ENCODE measurements around the gene ANXA9. TPM values are rescaled to one million over a fixed set of nuclear protein-coding genes. Genes with fewer than 3 reads are reported as not detected.
A peak's percentile ranks its signal among the peaks of the same experiment; 100 is the strongest.

ANXA9 gene
- total RNA-seq, 2 experiments from 2014 or later, result 0.65 to 1.1 TPM

GRCh38 chr1:151009206-151009587 lies 27.1 kb downstream of the ANXA9 start:
- no peaks in the 10 kb centered on the region for H3K9me2 ChIP-seq (ENCODE audit: insufficient read depth, low read length)
- H3K9me3 ChIP-seq (ENCODE audit: low read length), result no peaks in the 10 kb centered on the region
- no peak for DNase-seq (ENCODE audit: low spot score)
- peak overlapping the region; percentile 90 for H3K4me2 ChIP-seq (ENCODE audit: low read length)
- no peak overlapping the region for H3K27ac ChIP-seq (ENCODE audit: low read depth, low read length, poor library complexity, severe bottlenecking)
- BruUV-seq (replicated peaks), result TSS peak; percentile 60
- intact Hi-C loops (cut with micrococcal nuclease; ENCODE audit: unreplicated experiment), result loop anchor here (5.0 kb wide), 1 partner anchor 48 kb away; the partner anchor contains the start of gene CDC42SE1
- no peaks in the 10 kb centered on the region for H3K36me3 ChIP-seq (ENCODE audit: insufficient read depth, low read length)
- peaks cover 17% of the 10 kb centered on the region; the same call in 1 of the 2 replicates for H3K79me2 ChIP-seq (ENCODE audit: insufficient read depth, low read depth, low read length)
- POLR2A ChIA-PET, result interaction anchor here (0.5 kb wide), 1 partner anchor 50 kb away, joined by 3 read pairs; the partner anchor contains the start of gene CDC42SE1
- CTCF ChIA-PET (ENCODE audit: unreplicated experiment), result no interaction called here
- H3K4me3 ChIP-seq (ENCODE audit: low read depth, low read length, poor library complexity, severe bottlenecking), result peak overlapping the region; percentile 83
- H3K4me1 ChIP-seq (ENCODE audit: insufficient read depth, low read length, poor library complexity, severe bottlenecking), result peaks cover 46% of the 10 kb centered on the region
- TF ChIP-seq EZH2phosphoT487 (IDR thresholded peaks at IDR 0.05; ENCODE audit: borderline replicate concordance, low read depth, low read length), result no peak
- TF ChIP-seq CTCF (conservative IDR thresholded peaks at IDR 0.05; ENCODE audit: low read length), result no peak
- H4K20me1 ChIP-seq (ENCODE audit: insufficient read depth, low read length), result no peaks in the 10 kb centered on the region
- H2AFZ ChIP-seq (ENCODE audit: low read length), result peak overlapping the region; percentile 85; the same call in 1 of the 2 replicates

GRCh38 chr1:151009674-151010345 lies 27.7 kb downstream of the ANXA9 start:
- no peaks in the 10 kb centered on the region for H3K9me2 ChIP-seq (ENCODE audit: insufficient read depth, low read length)
- POLR2A ChIA-PET, result interaction anchor here (0.5 kb wide), 1 partner anchor 50 kb away, joined by 3 read pairs; the partner anchor contains the start of gene CDC42SE1
- H3K4me2 ChIP-seq (ENCODE audit: low read length), result peak overlapping the region; percentile 90
- DNase-seq (ENCODE audit: low spot score), result no peak
- H4K20me1 ChIP-seq (ENCODE audit: insufficient read depth, low read length), result no peaks in the 10 kb centered on the region
- peak overlapping the region; percentile 83 for H3K4me3 ChIP-seq (ENCODE audit: low read depth, low read length, poor library complexity, severe bottlenecking)
- no peaks in the 10 kb centered on the region for H3K9me3 ChIP-seq (ENCODE audit: low read length)
- H3K27ac ChIP-seq (ENCODE audit: low read depth, low read length, poor library complexity, severe bottlenecking), result no peak overlapping the region
- H3K36me3 ChIP-seq (ENCODE audit: insufficient read depth, low read length), result no peaks in the 10 kb centered on the region
- CTCF ChIA-PET (ENCODE audit: unreplicated experiment), result no interaction called here
- TF ChIP-seq EZH2phosphoT487 (IDR thresholded peaks at IDR 0.05; ENCODE audit: borderline replicate concordance, low read depth, low read length), result no peak
- TF ChIP-seq CTCF (conservative IDR thresholded peaks at IDR 0.05; ENCODE audit: low read length), result no peak
- no TSS peak for BruUV-seq (replicated peaks)
- H3K79me2 ChIP-seq (ENCODE audit: insufficient read depth, low read depth, low read length), result peaks cover 17% of the 10 kb centered on the region; the same call in 1 of the 2 replicates
- intact Hi-C loops (cut with micrococcal nuclease; ENCODE audit: unreplicated experiment), result loop anchor here (5.0 kb wide), 1 partner anchor 47 kb away; the partner anchor contains the start of gene CDC42SE1
- peaks cover 41% of the 10 kb centered on the region for H3K4me1 ChIP-seq (ENCODE audit: insufficient read depth, low read length, poor library complexity, severe bottlenecking)
- no peak overlapping the region for H2AFZ ChIP-seq (ENCODE audit: low read length)

- Histone ChIP-seq H3K36me3 (ENCODE audit: insufficient read depth, low read length) (no peaks in the 10 kb centered on the region), H3K4me3 (ENCODE audit: low read depth, low read length, poor library complexity, severe bottlenecking) (no peak overlapping the region), H3K79me2 (ENCODE audit: insufficient read depth, low read depth, low read length) (peaks cover 17% of the 10 kb centered on the region; the same call in 1 of the 2 replicates), H2AFZ (ENCODE audit: low read length) (no peak overlapping the region), H3K4me1 (ENCODE audit: insufficient read depth, low read length, poor library complexity, severe bottlenecking) (peaks cover 36% of the 10 kb centered on the region), H3K4me2 (ENCODE audit: low read length) (no peak overlapping the region), H3K9me2 (ENCODE audit: insufficient read depth, low read length) (no peaks in the 10 kb centered on the region), H3K9me3 (ENCODE audit: low read length) (no peaks in the 10 kb centered on the region), H3K27ac (ENCODE audit: low read depth, low read length, poor library complexity, severe bottlenecking) (no peak overlapping the region), H4K20me1 (ENCODE audit: insufficient read depth, low read length) (no peaks in the 10 kb centered on the region)
- TF ChIP-seq EZH2phosphoT487 (IDR thresholded peaks at IDR 0.05; ENCODE audit: borderline replicate concordance, low read depth, low read length), result no peak
- no peak for TF ChIP-seq CTCF (conservative IDR thresholded peaks at IDR 0.05; ENCODE audit: low read length)
- no peak for DNase-seq (ENCODE audit: low spot score)
- intact Hi-C loops (cut with micrococcal nuclease; ENCODE audit: unreplicated experiment), result no loop called here
- ChIA-PET CTCF (ENCODE audit: unreplicated experiment) (no interaction called here), POLR2A (no interaction called here)
- no TSS peak for BruUV-seq (replicated peaks)
Observed at GRCh38 chr1:151010346-151010726, 28.2 kb downstream of the ANXA9 start.

Data from OCI-LY7 (cell line).